Peyer's patch (tissue), 4 donors: ENCODE measurements around the gene GJC1. TPM values are rescaled to one million over a fixed set of nuclear protein-coding genes. Genes with fewer than 3 reads are reported as not detected.

Experiments
- DNase-seq, 3 donors: peaks; one replicate each; pipeline ENCODE4 v3.0.0-alpha.2; 2017 to 2019
- H3K27ac ChIP-seq, 4 donors: fragments of 200-600 bp; sonication (generic); one replicate each; pipeline ENCODE4 v1.5.1; 2016 to 2019
- H3K27me3 ChIP-seq, 2 donors: fragments of 200-600 bp; sonication (generic); one replicate each; pipeline ENCODE4 v1.5.1; 2019
- H3K36me3 ChIP-seq, 3 donors: fragments of 200-600 bp; sonication (generic); one replicate each; pipeline ENCODE4 v1.5.1; 2016 to 2019
- H3K4me1 ChIP-seq, 4 donors: fragments of 200-600 bp; sonication (generic); one replicate each; pipeline ENCODE4 v1.5.1; 2016 to 2019
- H3K4me3 ChIP-seq, 4 donors: fragments of 200-600 bp; sonication (generic); 1 replicate in 3 of 4; 2 replicates in 1 of 4; pipeline ENCODE4 v1.5.1; 2016 to 2019; ENCODE audit warnings: mild to moderate bottlenecking in 1 of 4
- H3K9me3 ChIP-seq, 4 donors: fragments of 200-600 bp; sonication (generic); one replicate each; pipeline ENCODE4 v1.5.1; 2016 to 2019; ENCODE audit warnings: mild to moderate bottlenecking in 1 of 4
- CTCF ChIP-seq, 6 experiments: fragments of 450-650 bp in 4 of 6; fragments of 200-600 bp in 2 of 6; sonication (generic) in 1 of 6; IDR thresholded peaks; one replicate each; pipeline ENCODE4 v1.5.1; 2017 to 2019; ENCODE audit warnings: antibody characterized with exemption in 6 of 6, mild to moderate bottlenecking in 3 of 6, moderate library complexity in 1 of 6
- POLR2A ChIP-seq, 2 donors: fragments of 450-650 bp; IDR thresholded peaks; one replicate each; pipeline ENCODE4 v1.5.1; 2017; ENCODE audit warnings: antibody characterized with exemption in 2 of 2, mild to moderate bottlenecking in 2 of 2, moderate library complexity in 2 of 2
- total RNA-seq, 4 donors: library from RNA; depleted of rRNA; stranded (reverse); fragments of >200 nt; gene quantifications; one replicate each; pipeline ENCODE4 v1.1.0, GENCODE V29; 2016

Gene GJC1
- total RNA-seq, 4 donors from 2014 or later, result 1.4 to 7.4 (median 2.5) TPM

GRCh38 chr17:44781551-44782325, 48.3 kb downstream of the GJC1 start:
- Histone ChIP-seq H3K27ac (peak overlapping the region in 1 of 4 donors; percentile 62), H3K9me3 (no peaks in the 10 kb centered on the region), H3K36me3 (no peaks in the 10 kb centered on the region), H3K27me3 (no peaks in the 10 kb centered on the region), H3K4me3 (no peak overlapping the region), H3K4me1 (peaks cover 0 to 12% (median under 1%) of the 10 kb centered on the region in 4 donors)
- TF ChIP-seq POLR2A (IDR thresholded peaks at IDR 0.05), result no peak
- TF ChIP-seq CTCF (IDR thresholded peaks at IDR 0.05), result no peak
- DNase-seq, result peak in 1 of 3 donors; percentile 23

GRCh38 chr17:44780845-44781480, 49.1 kb downstream of the GJC1 start:
- Histone ChIP-seq H3K27me3 (no peaks in the 10 kb centered on the region), H3K27ac (no peak overlapping the region), H3K4me3 (no peak overlapping the region), H3K9me3 (no peaks in the 10 kb centered on the region), H3K4me1 (peaks cover 0 to 20% (median 3%) of the 10 kb centered on the region in 4 donors), H3K36me3 (no peaks in the 10 kb centered on the region)
- TF ChIP-seq POLR2A (IDR thresholded peaks at IDR 0.05), result no peak
- TF ChIP-seq CTCF (IDR thresholded peaks at IDR 0.05), result no peak
- no peak for DNase-seq

- Histone ChIP-seq H3K36me3 (no peaks in the 10 kb centered on the region), H3K4me1 (peaks cover 1 to 23% (median 5%) of the 10 kb centered on the region in 4 donors), H3K9me3 (no peaks in the 10 kb centered on the region), H3K4me3 (no peak overlapping the region), H3K27ac (no peak overlapping the region), H3K27me3 (no peaks in the 10 kb centered on the region)
- no peak for TF ChIP-seq POLR2A (IDR thresholded peaks at IDR 0.05)
- no peak for TF ChIP-seq CTCF (IDR thresholded peaks at IDR 0.05)
- DNase-seq, result no peak
Measured at GRCh38 chr17:44780161-44780560, 49.9 kb downstream of the GJC1 start.

GRCh38 chr17:44779211-44780025, 50.7 kb downstream of the GJC1 start:
- H3K4me3 ChIP-seq, result peak overlapping the region; percentile 10 to 32 (median 31)
- peaks cover 4 to 30% (median 7%) of the 10 kb centered on the region in 4 donors for H3K4me1 ChIP-seq
- peak overlapping the region in 1 of 4 donors; percentile 39 for H3K27ac ChIP-seq
- H3K9me3 ChIP-seq, result no peaks in the 10 kb centered on the region
- DNase-seq, result peak; percentile 66 to 89 (median 87)
- no peaks in the 10 kb centered on the region for H3K36me3 ChIP-seq
- TF ChIP-seq CTCF (IDR thresholded peaks at IDR 0.05) (peak; percentile 63 to 87 (median 82)), POLR2A (IDR thresholded peaks at IDR 0.05) (no peak)
- H3K27me3 ChIP-seq, result no peaks in the 10 kb centered on the region

- H3K4me1 ChIP-seq, result peaks cover 4 to 31% (median 7%) of the 10 kb centered on the region in 4 donors
- no peaks in the 10 kb centered on the region for H3K27me3 ChIP-seq
- H3K36me3 ChIP-seq, result no peaks in the 10 kb centered on the region
- H3K9me3 ChIP-seq, result no peaks in the 10 kb centered on the region
- TF ChIP-seq POLR2A (IDR thresholded peaks at IDR 0.05) (no peak), CTCF (IDR thresholded peaks at IDR 0.05) (no peak)
- peak overlapping the region in 1 of 4 donors; percentile 32 for H3K4me3 ChIP-seq
- H3K27ac ChIP-seq, result no peak overlapping the region
- no peak for DNase-seq
Measured at GRCh38 chr17:44778656-44779210, 51.4 kb downstream of the GJC1 start.
